HG03565 (cell line): Measurements from ENCODE around the gene GSTO2.
A peak's percentile ranks its signal among the peaks of the same experiment; 100 is the strongest.

Source experiments
- ATAC-seq: cut with Tn5 transposase; IDR thresholded peaks from one replicate; pipeline ENCODE4 v1.9.1; 2021; ENCODE audit warnings: mild to moderate bottlenecking, moderate library complexity; ENCODE audit not compliant: unreplicated experiment

GSTO2 gene

DNA sequence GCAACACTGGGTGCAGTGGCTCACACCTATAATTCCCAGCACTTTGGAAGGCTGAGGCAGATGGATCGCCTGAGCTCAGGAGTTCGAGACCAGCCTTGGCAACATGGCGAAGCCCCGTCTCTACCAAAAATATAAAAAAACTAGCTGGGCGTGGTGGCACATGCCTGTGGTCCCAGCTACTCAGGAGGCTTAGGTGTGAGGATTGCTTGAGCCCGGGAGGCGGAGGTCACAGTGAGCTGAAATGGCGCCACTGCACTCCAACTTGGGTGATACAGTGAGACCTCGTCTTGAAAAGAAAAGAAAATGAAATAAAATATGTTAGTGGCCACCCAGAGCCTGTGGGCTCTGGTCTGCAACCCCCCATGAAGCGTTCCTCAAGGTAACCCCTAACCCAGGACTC, 55.9 kb downstream of the GSTO2 start:
- no peak for ATAC-seq

DNA sequence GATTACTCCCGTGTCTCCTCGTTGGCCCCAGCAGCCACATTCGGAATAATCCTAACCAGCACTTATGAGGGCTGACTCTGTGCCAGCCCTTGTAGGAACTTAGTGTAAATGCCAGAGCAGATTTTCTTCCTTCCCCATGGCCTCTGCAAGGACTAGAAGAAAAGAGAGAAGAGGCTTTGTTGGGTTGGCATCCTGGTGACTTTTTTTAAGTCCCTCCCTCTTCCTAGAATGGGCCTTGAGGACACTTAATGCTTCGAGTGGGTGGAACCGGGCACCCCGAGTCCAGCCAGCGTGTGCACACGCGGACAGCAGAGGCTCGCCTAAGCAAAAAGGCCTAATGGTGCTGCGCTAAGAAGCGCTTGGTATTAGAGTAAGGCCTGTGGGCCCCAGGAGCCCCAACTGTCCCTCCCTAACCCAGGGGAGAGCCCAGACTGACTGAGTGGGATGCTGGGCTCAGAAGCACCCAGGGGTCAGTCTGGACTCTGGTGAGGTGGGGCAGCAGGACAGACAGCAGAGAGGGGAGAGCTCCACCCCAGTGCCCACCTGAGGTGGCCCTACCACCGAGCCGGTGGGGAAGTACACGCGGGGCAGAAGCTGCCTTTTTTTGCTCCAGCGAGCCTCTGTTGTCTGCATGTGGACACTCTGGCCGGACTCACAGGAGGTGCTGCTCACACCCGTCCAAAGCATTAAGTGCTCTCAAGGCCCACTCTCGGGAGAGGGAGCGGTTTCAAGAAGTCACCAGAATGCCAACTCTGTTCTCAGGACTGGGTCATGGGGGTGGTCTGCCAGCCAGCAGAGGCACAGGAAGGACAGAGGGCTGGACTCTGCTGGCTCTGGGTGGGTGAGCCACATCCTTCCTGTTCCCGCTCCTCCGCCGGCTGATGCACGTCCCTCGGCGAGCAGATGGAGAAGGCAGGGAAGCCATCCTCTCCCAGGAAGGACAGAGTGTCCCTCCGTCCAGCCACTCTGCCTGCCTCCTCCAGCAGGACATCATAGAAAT, 56.8 kb downstream of the GSTO2 start:
- ATAC-seq = no peak

DNA sequence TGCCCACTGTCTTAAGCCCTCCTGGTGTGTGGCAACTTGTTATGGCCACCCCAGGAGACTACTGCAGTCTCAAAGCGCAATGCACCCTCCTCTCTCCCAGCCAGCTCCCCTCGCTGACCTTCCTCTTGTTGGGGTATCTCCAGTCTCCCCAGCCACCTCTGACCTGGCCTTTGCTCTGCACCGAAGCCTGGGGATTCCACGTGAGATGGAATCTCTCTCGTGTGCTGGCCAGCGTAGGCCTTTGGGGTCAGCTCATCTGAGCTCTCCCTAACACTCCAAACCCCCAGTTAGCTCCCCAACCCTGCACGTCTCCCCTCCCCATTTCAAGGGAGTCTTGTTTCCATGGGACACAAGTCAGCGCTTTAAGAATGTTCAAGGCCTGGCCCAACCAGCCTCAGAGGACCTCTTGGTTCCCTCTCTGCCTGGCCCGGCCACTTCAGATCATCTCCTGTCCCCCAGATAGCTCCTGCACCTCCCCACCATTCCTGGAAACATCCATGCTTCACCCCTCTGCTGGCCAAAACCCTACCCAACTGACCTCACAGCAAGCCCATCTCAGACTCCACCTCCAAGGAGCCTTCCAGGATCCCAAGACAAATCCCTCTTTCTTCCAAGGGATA, 58.1 kb downstream of the GSTO2 start:
- no peak for ATAC-seq

DNA sequence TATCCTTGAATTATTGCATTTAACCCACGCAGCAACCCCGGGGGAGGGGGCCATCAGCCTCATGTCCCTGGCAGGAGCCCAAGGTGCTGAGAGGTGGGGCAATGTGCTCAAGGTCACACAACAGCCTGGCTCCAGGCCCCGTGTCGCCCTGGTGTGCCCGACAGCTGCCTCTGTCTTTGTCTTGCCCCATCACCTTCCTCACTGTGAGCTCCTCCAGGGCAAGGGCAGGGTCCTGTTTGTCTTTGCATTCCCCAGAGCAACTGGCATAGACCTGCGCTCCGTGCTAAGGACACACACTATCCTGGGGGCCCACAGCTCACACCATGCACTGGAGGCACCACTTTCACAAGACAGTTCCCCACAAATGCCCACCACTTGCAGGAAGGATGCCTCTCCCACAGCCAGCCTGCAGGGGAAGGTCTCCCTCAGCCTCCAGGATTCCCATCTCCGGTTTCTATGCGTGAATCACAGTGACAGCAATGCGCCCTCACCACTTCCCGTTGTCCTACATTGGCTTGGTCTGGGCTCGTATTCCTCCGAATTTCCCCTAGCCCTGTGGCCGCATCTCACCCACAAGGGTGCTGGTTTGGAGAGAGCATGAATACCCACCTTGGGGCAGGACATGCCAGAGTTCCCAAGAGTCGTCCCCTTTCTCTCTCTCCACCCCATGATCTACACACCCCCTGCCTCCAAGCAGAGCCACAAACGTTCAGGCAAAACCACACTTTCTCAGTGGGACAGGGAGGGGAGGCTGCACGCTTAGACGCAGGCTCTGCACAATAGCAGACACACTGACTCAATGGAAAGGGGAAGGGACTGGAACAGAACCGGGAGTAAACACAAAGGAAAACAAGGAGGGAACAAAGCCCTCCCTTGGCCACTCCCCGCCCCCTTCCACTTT, 59.0 kb downstream of the GSTO2 start:
- ATAC-seq = no peak

DNA sequence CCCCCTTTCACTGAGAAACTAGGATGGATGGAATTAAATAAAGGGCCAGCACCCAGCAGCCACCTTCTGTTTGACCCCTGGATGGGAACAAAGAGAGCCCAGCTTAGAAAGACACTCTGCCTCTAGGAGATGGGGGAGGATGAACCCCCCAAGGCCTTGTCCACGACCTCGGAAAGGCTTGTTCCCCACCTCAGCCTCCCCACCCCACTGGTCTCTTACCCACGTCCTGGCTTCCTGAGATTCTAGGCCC, 59.6 kb downstream of the GSTO2 start:
- ATAC-seq = no peak

DNA sequence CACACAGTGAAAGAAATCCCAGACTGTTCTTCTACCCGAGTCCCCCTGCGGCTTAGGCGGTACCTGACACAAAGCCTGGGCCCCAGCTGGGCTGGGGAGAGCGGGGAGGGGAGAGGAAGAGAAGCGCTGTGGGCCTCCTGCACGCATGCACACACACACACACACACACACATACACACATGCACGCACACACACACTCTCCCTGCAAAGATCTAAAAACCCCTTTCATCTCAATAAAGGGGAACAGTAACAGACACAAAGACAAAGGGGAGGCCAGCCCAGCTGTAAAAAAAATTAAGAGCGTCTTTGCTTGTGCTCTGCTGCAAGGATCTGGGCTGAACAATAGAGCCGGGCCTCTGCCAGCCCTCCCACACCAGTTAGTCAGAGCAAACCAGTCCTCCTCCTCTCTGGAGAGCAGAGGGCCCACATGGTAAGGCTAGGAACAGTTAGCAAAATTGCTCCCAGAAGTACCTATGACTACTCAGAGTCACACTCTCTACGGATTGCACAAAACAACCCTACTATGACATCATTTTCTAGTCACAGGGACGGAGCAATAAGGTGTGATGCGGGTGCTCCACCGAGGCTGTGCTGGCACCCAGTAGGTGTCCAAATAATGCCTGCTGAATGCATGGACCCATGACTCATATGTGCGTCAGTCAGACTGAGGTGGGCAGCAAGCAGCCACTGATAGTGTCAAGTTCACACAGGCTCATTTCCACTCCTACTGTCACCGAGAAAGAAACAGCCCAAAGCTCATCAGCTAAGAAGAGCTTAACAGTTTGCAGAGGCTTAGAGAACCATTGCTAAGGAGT, 60.1 kb downstream of the GSTO2 start:
- no peak for ATAC-seq

DNA sequence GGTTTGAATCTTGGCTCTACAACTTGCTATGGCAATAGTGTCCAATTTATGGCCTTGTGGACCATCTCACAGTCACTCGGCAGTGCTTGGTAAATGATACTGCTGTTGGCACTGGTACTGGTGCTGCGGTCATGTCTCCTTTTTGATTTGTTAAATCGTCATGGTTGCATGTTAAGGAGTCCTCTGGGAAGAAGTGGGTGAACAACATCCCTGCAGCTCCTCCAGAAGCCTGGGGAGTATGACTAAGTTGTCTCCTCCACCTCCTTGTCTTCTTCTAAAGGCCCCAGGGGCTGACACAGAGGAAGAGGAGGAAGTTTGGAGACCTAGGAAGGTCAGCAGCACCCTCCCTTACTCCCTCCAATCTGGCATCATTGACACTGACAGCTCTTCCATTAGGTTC, 60.8 kb downstream of the GSTO2 start:
- ATAC-seq = no peak

DNA sequence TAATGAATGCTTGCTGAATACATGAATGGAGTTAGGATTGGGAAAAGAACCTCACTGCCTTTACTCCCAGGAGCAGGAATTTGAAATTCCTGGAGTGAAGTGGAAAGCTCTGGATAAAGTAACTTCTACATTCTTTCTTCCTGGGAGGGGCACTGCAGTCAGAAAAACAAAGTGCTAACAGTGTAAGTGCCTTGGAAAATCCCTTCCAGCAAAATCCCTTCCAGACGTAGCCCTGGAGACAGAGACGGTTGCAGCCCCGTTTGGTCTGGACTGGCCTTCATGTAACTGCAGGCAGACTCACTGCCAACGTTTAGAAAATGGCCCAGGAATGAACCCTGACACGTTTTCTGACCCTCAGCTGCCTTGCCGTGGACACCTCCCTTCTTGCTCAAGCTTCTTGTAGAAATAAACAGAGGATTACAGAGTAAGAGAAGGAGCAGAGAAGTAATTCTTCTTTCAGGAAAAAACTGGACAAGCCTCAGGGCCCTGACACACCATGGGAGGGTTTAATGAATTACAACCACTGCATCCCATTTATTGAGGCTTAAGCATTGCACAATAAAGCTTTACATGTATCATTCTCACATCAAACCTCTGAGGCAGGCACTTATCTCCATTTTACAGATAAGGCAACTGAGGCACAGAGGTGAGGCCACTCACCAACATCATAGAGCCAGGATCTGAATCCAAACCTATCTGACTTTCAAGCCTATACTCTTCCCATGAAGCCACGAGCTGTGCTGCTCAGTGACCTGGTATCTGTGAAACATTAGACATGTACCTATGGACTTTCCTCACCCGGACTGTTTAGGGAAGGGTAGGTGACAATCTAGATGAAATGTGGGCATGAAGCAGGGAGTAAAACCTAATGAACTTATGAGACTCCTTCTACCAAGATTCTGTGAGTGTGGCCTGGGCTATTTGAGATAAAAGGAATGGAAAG, 61.5 kb downstream of the GSTO2 start:
- no peak for ATAC-seq

DNA sequence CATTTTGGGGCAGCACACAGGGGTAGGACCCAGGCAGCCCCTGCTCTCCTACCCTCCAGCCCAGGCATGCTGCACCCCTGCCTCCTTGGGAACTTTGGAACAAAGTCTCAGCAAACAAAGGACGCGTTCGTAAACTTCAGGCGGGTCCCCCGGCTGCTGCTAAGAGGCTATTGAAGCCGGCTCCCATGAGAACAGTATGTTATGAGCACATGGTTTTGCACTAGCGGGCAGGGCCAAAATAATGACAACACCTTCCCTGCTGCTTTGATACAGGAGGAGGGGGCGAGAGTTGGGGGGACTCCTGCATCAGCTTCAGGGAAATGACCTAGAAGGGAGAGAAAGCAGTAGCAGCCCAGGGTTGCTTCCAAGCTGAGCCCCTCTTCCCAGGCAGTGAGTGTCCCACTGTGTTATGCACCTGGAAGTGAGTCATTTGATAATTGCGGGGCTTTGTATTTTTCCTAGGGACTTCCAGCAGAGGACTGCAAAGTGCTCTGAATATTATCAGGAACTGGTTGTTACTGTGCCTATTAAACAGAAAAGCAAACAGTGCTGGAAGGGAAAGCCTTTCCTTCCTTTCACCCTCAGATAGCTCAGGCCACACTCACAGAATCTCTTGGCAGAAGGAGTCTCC, 62.3 kb downstream of the GSTO2 start:
- no peak for ATAC-seq

DNA sequence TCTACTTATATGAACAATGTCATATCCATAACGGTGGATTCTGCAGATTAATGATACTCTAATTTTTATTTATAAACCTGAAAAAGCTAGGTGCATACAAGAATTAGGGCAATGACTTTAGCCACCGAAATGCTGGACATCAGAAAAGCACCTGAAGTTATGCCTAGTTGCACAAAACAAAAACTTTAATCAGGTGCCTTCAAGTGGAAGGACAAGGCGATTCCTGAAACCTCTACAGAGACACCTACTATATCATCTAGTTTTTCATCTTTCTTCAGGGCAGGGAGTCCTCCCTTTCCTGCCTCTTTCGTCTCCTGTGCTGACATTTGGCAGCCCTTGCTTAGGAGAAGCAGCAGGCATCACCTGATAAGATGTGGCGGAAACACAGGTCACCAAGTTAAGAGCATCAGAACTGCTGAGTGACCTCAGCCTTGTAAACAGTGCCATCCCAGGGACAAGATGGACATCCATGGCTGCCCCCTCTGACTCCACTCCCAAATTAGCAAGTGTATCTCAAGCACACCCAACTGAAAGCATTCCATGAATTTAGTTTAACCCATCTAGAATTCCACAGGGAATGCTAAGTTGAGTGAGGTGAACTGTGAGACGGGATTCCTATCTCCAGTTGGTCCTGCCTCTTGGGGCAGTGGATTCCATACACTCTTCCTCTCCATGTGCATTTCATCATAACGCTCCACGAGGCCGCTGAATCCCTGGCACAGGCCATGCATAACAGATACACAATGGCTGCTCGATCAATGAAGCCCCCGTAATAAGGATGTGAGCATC, 63.5 kb downstream of the GSTO2 start:
- ATAC-seq = no peak

DNA sequence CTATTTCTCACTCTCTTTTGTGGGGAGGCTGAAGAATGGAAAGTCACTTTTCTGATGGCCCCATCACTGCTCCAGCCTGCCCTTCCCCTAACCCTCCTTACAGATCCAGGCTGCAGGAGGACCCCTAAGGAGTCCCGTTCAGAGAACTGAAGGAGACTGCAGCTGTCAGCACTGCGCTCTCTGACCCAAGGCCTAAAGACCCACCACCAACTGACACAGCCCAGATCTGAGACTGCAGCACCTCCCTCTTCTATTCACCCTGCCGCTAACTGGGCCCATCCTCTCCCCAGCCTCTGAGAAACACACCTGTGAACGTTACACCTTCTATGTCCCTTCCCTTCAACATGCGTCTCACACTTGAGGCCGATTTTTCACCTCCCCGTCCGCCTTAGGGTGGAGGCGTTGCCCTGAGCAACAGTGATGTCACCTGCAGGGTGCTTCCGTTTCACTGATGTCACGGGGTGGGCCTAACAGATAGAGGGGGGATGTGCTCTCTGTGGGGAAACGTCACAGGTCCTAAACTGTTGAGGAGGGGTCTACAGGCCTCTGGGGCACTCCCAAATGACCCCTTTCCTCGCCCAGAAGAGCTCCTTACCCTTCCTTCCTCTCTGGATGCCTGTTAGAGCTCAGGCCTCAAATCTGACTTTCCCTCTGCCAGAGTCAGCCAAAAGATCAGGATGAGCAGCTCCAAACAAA, 64.2 kb downstream of the GSTO2 start:
- no peak for ATAC-seq

DNA sequence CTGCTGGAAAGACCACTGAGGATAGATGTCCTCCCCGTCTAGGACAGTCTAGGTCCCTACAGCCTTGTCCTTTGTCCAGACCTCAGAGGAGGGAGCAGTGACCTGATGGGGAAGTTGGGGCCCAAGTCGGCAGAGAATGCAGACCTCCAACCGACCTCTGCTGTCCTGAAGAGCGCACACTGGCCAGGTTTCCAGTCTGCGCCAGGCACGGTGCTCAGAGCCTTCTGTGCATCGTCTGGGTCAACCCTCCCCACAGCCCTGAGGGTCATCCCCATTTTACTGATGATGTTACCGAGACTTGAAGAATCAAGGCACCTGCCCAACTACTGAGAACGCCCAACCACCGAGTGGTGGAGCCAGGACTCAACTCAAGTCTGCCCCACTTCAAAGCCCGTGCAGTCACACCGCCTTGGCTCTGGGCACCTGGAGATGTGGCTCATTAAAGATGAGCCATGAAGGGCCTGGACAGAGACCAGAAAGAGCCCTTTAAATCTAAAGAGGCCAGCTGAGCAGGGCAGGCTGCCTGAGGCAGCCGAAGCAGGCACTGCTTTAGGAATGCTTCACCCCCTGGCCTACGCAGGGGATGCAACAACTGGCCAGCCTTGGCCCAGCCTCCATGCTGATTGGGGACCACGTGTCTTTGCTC, 64.9 kb downstream of the GSTO2 start:
- ATAC-seq = no peak

DNA sequence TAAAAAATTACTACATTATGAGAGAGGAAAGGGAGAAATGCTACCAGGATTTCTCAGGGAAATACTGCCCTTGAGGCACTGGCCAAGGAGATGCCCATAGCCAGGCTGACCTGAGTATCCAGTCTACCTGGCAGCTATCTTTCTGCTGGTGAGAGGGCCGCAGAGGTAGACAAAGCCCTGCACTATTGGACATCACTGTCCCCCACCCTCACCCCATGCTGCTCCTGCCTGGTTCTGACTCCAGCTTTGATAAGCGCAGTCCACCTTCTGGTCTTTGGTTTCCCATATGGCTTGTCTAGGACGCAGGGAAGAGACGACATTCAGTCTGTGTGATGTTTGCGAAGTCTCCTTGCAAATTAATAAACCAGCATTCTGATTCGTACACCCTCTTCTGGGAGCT, 65.6 kb downstream of the GSTO2 start:
- no peak for ATAC-seq

DNA sequence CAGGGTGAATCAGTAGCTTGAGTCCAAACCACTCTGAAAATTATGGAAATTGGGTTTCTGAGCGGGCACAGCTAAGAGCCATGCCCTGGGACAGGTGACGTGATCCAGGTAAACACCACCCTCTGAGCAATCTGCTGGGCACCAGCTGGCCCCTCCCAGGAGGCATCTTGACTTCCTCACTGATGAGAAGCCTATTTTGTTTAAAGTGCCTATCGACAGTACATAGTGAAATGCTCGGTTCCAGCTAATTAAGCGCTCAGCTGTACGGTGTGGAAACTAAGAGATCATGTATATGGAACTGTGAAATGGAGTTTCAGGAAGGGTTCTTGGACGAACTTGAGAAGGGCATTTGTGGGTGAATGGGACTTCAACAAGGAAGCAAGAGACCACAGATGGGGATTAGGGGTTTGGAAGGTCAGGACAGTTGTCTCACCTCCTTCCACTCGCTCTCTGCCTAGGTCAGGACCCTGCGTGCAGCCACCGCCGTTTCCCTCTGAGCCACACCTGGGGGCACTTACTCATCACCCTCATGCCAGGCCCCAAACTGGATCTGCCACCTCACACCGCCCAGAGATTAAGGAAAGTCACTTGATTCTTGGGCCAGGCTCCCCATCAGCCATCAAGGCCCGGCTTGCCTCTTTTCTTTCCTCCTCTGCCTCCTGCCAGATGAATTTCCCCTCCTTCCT, 66.1 kb downstream of the GSTO2 start:
- ATAC-seq = no peak

DNA sequence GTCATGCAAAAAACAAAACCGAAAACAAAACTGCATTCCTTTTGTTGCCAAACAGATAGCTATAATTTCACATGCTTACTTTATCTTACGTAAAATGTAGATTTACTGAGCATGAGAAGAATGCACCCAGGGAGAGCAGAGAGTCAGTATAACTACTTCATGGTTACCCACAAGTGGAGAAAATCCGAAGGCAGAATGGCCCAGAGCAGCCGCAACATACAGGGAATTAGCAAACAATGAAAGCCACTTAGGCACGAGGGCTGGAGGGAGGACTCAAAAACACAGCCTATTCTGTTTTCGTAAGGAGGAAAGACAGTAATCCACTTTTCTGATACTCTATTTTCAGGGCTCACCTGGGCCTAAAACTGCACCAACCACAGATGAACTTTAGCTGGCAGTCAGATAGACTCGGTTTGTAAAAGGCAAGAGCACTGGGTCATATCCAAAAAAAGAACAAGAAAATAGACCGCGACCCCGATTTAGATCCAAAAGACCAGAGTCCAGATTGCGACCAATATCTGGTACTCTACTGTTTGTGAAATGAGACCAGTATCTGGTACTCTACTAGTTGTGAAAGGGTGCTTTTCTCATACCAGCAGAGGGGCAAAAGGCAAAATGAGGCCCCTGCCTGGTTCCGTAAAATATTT, 68.0 kb downstream of the GSTO2 start:
- ATAC-seq = no peak

DNA sequence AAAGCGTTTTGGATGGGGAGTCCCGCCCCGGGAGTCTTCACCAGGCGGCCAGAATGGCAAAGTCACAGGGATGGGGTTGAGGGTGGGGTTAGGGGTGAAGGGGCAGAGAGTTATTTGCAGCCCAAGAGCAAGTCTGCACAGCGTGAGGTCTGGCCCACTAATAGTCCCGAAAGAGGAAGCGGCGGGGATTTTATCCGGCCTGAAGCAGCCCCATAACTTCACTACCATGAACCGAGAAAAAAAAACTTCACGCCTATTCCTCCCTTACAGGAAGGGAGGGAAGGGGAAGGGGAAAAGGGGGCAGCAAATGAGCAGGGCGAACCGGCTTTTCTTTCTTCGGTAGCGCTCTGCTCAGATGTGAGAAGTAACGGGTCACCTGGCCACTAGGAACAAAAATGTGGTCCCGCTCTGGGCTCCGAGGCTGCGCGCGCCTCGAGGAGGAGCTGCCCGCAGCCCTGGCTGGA, 68.6 kb downstream of the GSTO2 start:
- ATAC-seq = peak; percentile 26
